Neural crest cell (in vitro differentiated cells): ENCODE data around the gene CLDN4. TPM values are rescaled to one million over a fixed set of nuclear protein-coding genes. Genes with fewer than 3 reads are reported as not detected.

Experiments
- DNase-seq: peaks from one replicate; pipeline ENCODE4 v3.0.0; 2021; ENCODE audit warnings: low read depth, mixed read lengths, low spot score
- H3K27ac Mint-ChIP-seq: one replicate; pipeline ENCODE4 v1.8.0; 2021; ENCODE audit warnings: mild to moderate bottlenecking, mixed read lengths; ENCODE audit not compliant: unreplicated experiment
- H3K27me3 Mint-ChIP-seq: 2 replicates; pipeline ENCODE4 v1.8.0; 2021; ENCODE audit warnings: low read depth, mild to moderate bottlenecking, mixed read lengths
- H3K36me3 Mint-ChIP-seq: 2 replicates; pipeline ENCODE4 v1.8.0; 2021; ENCODE audit warnings: low read depth, mild to moderate bottlenecking, mixed read lengths
- H3K4me1 Mint-ChIP-seq: 2 replicates; pipeline ENCODE4 v1.8.0; 2021; ENCODE audit warnings: mixed read lengths
- H3K4me3 Mint-ChIP-seq: one replicate; pipeline ENCODE4 v1.8.0; 2021; ENCODE audit warnings: mild to moderate bottlenecking, mixed read lengths
- H3K9me3 Mint-ChIP-seq: 2 replicates; pipeline ENCODE4 v1.8.0; 2021; ENCODE audit warnings: mixed read lengths
- total RNA-seq: library from RNA; stranded (reverse); gene quantifications from 2 replicates; pipeline ENCODE4 v1.2.1, GENCODE V29; 2021
- TF ChIP-seq, protein P1 (sequence below): fragments of 200-600 bp; sonication (generic); conservative IDR thresholded peaks from 2 replicates; pipeline ENCODE4 v1.5.0; 2021; ENCODE audit warnings: antibody characterized with exemption, mild to moderate bottlenecking

CLDN4 gene
- total RNA-seq, 1 donor from 2014 or later, result 0.47 TPM

DNA sequence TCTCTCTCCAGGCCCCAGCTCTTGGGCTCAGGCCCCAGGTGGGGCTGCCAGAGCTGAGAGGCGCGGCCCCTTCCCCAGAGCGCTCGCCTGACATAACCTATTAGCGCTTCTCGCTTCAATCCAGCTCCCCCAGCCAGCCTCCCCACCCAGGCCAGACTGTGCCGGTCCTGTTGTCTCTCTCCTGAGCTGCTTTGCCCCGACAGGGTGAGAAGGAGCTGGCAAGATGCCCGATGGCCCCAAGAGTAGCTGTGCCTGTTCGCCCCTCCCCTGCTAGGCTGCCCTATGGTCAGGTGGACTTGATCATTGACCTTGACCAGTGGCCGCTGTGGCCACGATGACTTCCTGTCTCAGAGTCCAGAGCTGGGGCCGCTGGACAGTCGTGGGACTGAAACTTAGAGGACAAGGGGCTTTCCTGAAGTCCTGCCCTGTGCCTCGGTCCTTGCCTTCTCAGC lies 39.3 kb downstream of the CLDN4 start:
- Mint-ChIP-seq H3K4me3 (no peak overlapping the region), H3K27ac (no peak overlapping the region), H3K4me1 (no peaks in the 10 kb centered on the region), H3K9me3 (no peaks in the 10 kb centered on the region), H3K36me3 (no peaks in the 10 kb centered on the region), H3K27me3 (no peaks in the 10 kb centered on the region)
- TF ChIP-seq, protein P1, sequence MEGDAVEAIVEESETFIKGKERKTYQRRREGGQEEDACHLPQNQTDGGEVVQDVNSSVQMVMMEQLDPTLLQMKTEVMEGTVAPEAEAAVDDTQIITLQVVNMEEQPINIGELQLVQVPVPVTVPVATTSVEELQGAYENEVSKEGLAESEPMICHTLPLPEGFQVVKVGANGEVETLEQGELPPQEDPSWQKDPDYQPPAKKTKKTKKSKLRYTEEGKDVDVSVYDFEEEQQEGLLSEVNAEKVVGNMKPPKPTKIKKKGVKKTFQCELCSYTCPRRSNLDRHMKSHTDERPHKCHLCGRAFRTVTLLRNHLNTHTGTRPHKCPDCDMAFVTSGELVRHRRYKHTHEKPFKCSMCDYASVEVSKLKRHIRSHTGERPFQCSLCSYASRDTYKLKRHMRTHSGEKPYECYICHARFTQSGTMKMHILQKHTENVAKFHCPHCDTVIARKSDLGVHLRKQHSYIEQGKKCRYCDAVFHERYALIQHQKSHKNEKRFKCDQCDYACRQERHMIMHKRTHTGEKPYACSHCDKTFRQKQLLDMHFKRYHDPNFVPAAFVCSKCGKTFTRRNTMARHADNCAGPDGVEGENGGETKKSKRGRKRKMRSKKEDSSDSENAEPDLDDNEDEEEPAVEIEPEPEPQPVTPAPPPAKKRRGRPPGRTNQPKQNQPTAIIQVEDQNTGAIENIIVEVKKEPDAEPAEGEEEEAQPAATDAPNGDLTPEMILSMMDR, result no peak
- no peak for DNase-seq

DNA sequence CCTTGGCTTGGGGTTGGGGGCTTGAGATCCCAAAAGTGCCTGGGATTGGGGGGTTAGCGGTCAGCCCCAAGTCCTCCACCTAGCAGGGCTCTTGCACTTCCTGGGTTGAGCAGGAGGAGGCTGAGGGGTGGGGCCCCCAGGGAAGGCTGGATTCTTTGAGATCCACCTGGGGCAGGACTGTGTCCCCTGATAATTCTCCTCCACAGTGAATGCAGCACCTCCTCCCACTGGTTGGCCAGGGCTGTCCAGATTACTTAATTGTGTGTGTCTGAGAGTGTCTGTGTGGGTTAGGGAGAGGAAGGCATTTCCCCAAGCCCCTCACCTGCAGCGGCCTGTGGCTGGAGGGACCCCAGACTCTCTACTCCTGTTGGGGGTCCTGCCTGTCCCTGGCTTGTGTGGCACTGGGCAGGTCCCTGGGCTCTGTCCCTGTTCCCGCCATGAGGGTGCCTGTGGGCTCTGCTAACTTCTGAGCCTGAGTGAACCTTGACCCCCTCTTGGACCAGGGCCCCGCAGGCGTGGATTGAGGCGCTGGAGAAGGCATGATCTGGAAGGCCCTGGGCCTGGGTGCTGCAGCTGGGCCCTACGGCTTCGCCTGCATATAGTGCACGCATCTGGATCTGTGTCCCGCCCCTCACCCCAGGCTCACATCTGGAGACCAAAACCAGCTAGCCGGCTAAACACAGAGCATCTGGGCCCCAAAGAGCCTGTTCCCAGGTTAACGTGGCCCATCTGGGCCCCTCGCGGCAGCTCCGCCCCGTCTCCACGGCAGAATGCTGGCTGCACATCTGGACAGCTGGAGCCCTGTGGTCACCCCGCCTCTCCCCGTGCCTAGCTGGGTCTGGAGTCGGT lies 40.6 kb downstream of the CLDN4 start:
- H3K27ac Mint-ChIP-seq, result no peak overlapping the region
- no peak overlapping the region for H3K4me3 Mint-ChIP-seq
- no peaks in the 10 kb centered on the region for H3K27me3 Mint-ChIP-seq
- TF ChIP-seq, protein P1, result no peak
- no peaks in the 10 kb centered on the region for H3K4me1 Mint-ChIP-seq
- H3K36me3 Mint-ChIP-seq, result no peaks in the 10 kb centered on the region
- H3K9me3 Mint-ChIP-seq, result no peaks in the 10 kb centered on the region
- no peak for DNase-seq

DNA sequence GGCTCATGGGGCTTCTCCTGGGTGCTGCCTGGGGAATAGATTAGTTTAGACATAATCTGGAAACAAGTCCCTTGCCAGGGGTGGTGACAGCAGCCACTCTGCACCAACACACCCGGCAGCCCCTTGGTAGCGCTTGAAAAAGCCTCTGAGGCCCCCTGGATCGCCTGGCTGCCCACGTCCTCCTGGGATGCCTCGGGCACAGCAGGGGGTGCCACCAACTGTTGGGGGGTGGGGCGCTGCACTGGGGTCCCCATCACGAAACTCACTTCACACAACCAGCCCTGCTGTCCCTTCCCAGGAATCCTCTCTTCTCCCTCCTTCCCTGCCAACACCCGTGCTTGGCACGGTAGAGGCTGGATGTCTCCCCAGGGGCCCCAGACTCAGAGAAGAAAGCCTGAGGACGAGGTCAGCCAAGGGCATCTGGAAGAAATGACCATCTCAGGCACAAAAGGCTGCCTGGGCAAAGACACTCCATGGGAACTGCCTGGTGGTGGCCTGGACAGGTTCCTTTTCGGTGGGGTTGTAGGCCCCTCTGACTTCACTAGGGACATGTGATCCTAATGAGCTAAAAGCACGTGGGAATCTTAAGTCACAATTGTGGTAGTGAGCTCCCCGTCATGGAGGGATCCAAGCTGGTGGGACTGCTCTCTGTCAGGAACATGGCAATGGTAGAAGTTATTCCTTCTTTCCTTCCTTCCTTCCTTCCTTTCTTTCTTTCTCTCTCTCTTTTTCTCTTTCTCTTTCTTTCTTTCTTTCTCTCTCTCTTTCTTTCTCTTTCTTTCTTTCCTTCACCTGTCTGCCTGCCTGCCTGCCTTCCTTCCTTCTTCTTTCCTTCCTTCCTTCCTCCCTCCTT lies 41.5 kb downstream of the CLDN4 start:
- H3K27me3 Mint-ChIP-seq, result no peaks in the 10 kb centered on the region
- no peak for DNase-seq

DNA sequence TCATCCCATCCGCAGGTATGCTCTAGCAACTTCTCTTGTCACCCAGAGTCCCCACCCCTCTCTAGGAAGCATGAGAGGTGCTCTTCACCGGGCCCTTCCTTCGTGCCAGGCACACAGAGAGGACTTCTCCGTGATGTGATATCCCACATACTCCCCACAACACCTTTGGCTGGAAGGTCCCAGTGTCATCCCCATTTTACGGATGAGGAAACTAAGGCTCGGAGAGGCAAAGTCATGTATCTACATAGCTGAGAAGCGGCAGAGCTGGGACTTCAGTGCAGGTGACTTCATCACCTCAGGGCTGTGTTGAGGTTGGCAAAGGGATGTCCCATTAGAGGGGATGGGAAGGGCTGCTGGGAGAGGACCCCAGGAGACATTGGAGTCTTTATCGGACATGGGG lies 45.6 kb downstream of the CLDN4 start:
- DNase-seq, result no peak
- H3K36me3 Mint-ChIP-seq, result no peaks in the 10 kb centered on the region
- TF ChIP-seq, protein P1, result no peak
- no peak overlapping the region for H3K4me3 Mint-ChIP-seq
- peaks cover 11% of the 10 kb centered on the region for H3K4me1 Mint-ChIP-seq
- H3K27me3 Mint-ChIP-seq, result peaks cover 6% of the 10 kb centered on the region
- no peaks in the 10 kb centered on the region for H3K9me3 Mint-ChIP-seq
- no peak overlapping the region for H3K27ac Mint-ChIP-seq

More for the DNA sequence above, 41.5 kb downstream of the CLDN4 start:
- TF ChIP-seq, protein P1, result no peak
- no peaks in the 10 kb centered on the region for H3K9me3 Mint-ChIP-seq
- H3K4me1 Mint-ChIP-seq, result no peaks in the 10 kb centered on the region
- H3K4me3 Mint-ChIP-seq, result no peak overlapping the region
- H3K36me3 Mint-ChIP-seq, result no peaks in the 10 kb centered on the region
- no peak overlapping the region for H3K27ac Mint-ChIP-seq

DNA sequence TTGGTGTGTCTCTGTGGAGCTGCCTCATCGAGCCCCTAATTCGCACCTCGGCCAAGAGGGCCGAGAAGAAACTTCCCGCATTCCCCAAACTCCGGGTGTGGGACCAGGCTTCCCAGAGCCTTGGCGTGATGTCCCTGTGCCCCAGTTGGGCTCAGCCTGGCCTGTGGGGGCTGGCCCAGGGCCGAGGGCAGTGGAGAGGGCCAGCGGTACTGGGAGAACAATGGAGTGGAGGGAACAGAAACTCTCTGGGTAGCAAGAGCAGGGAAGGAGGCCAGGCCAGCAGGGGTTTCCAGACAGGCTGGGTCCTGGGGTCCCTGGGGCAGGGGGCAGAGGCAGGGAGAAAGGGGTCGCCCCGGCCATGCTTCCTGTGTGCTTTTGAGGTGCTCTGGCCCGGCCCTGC lies 46.2 kb downstream of the CLDN4 start:
- no peak for DNase-seq
- no peaks in the 10 kb centered on the region for H3K9me3 Mint-ChIP-seq
- peaks cover 6% of the 10 kb centered on the region for H3K27me3 Mint-ChIP-seq
- H3K4me3 Mint-ChIP-seq, result no peak overlapping the region
- no peaks in the 10 kb centered on the region for H3K36me3 Mint-ChIP-seq
- TF ChIP-seq, protein P1, result no peak
- peaks cover 11% of the 10 kb centered on the region for H3K4me1 Mint-ChIP-seq
- no peak overlapping the region for H3K27ac Mint-ChIP-seq
